GM12801 (cell line): ENCODE measurements around the gene FUT9.

ENCODE experiments used
- TF ChIP-seq, protein P1 (sequence below): IDR thresholded peaks from one replicate; pipeline ENCODE4 v1.5.1; 2011; ENCODE audit warnings: control low read depth; ENCODE audit not compliant: insufficient read length; ENCODE audit errors: extremely low read depth

FUT9 gene

DNA sequence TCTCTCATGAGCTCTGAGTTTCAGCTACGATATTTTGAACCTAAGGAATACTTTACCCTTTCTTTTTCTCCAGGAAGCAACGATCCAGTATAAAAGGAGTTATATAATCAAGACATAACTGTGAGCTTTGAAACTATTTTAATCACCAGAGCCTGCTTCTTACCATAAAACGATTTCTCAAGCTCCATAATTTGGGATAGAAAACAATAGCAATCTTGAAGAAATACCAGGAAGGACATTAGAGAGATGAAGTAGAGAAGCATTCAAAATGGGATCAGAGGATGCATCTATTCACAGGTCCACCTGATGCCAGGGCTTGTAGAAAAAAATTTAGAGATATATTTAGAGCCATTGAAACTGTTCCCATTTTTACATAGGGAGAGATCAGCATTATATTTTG, 135.9 kb downstream of the FUT9 start:
- TF ChIP-seq, protein P1, sequence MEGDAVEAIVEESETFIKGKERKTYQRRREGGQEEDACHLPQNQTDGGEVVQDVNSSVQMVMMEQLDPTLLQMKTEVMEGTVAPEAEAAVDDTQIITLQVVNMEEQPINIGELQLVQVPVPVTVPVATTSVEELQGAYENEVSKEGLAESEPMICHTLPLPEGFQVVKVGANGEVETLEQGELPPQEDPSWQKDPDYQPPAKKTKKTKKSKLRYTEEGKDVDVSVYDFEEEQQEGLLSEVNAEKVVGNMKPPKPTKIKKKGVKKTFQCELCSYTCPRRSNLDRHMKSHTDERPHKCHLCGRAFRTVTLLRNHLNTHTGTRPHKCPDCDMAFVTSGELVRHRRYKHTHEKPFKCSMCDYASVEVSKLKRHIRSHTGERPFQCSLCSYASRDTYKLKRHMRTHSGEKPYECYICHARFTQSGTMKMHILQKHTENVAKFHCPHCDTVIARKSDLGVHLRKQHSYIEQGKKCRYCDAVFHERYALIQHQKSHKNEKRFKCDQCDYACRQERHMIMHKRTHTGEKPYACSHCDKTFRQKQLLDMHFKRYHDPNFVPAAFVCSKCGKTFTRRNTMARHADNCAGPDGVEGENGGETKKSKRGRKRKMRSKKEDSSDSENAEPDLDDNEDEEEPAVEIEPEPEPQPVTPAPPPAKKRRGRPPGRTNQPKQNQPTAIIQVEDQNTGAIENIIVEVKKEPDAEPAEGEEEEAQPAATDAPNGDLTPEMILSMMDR = no peak

DNA sequence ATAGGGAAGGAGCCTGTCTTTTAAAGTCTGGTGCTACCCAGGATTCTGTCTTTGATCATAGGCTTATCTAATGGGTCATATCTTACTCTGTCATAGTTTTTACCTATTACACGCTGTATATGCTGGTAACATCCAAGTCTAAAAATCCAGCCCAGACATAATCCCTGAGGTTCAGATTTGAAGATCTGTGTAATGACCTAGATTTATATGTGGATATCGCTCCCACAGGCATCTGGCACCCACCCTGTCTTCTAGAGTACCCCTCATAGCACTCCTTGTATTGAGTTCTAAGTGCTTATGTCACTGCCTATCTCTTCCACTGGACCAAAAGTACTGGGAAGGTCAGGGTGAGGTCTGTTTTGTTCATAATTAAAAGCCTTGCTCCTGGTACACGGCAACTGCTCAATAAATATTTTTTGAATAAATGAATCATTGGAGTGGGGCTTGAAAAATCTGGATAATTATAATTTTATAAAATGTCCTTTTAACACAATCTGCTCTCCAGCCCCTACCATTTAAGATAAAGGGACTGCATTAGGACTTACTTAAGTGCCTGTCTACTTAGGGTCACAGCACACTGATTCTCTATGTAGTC, 136.4 kb downstream of the FUT9 start:
- TF ChIP-seq, protein P1 = no peak

DNA sequence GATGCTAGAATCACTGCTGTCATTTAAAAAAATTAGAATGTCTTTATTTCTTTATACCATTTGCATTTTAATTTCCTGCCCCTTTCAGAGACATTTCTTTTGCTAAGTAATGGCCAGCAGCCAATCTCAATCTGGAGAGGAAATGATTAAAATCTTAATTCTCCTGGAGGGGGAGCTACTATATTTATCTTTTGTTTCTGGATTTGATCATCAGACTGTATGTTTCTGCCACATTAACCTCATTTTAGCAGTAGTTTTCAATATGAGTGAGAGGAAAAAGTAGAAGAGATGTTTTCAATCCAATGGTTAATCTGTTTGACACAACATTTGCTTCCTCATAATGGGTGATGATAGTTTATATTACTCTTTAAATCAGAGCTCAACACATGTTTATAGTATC, 138.0 kb downstream of the FUT9 start:
- TF ChIP-seq, protein P1 = no peak

DNA sequence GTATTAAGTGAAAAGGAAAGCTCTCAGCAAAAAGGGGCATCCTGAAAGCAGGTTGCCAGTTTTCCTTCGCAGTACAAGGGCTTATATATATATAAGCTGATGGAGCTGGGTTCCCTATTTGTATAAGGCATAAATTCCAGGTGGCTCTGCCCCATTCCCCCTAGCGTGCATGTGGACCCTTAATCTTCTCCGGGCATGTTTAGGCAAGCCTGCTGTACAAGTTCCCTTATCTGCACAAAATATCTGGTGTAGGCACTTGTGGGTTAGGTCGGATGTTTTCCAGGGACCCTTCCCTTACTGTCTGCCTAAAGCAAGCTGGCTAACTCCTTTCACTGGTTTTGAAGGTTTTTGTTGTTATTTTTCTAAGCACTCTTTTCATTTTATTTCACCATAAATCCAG, 140.7 kb downstream of the FUT9 start:
- TF ChIP-seq, protein P1 = no peak

DNA sequence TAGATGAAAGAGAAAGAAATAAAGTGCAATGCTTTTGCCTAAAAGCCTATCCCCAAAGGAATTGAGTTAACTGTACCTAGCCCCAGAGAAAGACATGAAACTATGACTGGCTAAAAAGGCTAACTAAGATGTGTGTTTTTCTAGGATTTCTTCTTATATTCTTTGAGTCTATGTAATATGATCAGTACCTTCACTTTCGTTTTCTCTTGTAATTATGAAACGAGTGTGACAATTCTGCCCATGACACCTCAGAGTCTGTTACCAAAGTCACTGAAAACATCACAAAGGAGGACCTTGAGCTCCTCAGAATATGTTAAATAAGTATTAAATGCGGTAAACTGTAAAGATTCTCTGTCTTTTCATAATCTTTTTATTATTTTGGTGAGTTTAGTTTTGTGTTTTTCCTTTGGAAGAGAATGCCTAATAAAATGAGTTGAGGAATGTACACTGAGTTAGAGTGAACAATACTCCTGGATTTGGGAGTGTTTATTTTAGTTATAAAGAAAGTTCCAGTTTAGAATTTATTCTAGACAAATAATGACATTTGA, 141.3 kb downstream of the FUT9 start:
- TF ChIP-seq, protein P1 = no peak

- TF ChIP-seq, protein P1 = no peak
These were observed 146.9 kb downstream of the FUT9 start for GRCh38 chr6:96162711-96163120.

- TF ChIP-seq, protein P1 = no peak
These were observed 149.0 kb downstream of the FUT9 start for GRCh38 chr6:96164802-96165201.
